Activated T-cell treated with anti-CD3 and anti-CD28 coated beads, Interleukin-2, amount 50 U/mL, for 24 hours (primary cell): Measurements from ENCODE around the gene TPST2.
"Not testable (repeated sequence)": the region's sequence is repeated elsewhere in the genome, so short reads cannot be mapped to it uniquely, and the experiment has no call there.

Experiments
- DNase-seq: peaks from one replicate; pipeline ENCODE4 v3.0.0-alpha.2; 2020
- H3K27ac Mint-ChIP-seq: 2 replicates; pipeline ENCODE4 v1.8.0; 2020; ENCODE audit warnings: mild to moderate bottlenecking, mixed read lengths
- H3K27me3 Mint-ChIP-seq: 2 replicates; pipeline ENCODE4 v1.8.0; 2020; ENCODE audit warnings: mixed read lengths
- H3K36me3 Mint-ChIP-seq: 2 replicates; pipeline ENCODE4 v1.8.0; 2020; ENCODE audit warnings: low read depth, mixed read lengths
- H3K4me1 Mint-ChIP-seq: 2 replicates; pipeline ENCODE4 v1.8.0; 2020; ENCODE audit warnings: low read depth, mixed read lengths
- H3K4me3 Mint-ChIP-seq: 2 replicates; pipeline ENCODE4 v1.8.0; 2020; ENCODE audit warnings: mild to moderate bottlenecking, moderate library complexity, mixed read lengths
- H3K9me3 Mint-ChIP-seq: 2 replicates; pipeline ENCODE4 v1.8.0; 2020; ENCODE audit warnings: mixed read lengths

TPST2 gene

GRCh38 chr22:26529345-26529744 is 60.6 kb downstream of the TPST2 start:
- DNase-seq, result no peak
- Mint-ChIP-seq H3K27ac (no peak overlapping the region), H3K4me3 (no peak overlapping the region), H3K9me3 (no peaks in the 10 kb centered on the region), H3K27me3 (no peaks in the 10 kb centered on the region), H3K36me3 (peaks cover 86% of the 10 kb centered on the region), H3K4me1 (peaks cover 15% of the 10 kb centered on the region)

GRCh38 chr22:26528518-26528917 is 61.4 kb downstream of the TPST2 start:
- H3K4me3 Mint-ChIP-seq, DNase-seq, H3K27ac Mint-ChIP-seq, H3K27me3 Mint-ChIP-seq, H3K9me3 Mint-ChIP-seq: not testable (repeated sequence)
- H3K4me1 Mint-ChIP-seq, result peaks cover 11% of the 10 kb centered on the region
- H3K36me3 Mint-ChIP-seq, result peaks cover 90% of the 10 kb centered on the region

- Mint-ChIP-seq H3K27ac (peak overlapping the region; percentile 31), H3K27me3 (no peaks in the 10 kb centered on the region), H3K36me3 (peaks cover 86% of the 10 kb centered on the region), H3K9me3 (no peaks in the 10 kb centered on the region), H3K4me1 (peaks cover 6% of the 10 kb centered on the region), H3K4me3 (no peak overlapping the region)
- no peak for DNase-seq
These were observed 62.1 kb downstream of the TPST2 start for GRCh38 chr22:26527574-26528465.

- Mint-ChIP-seq H3K9me3 (no peaks in the 10 kb centered on the region), H3K4me1 (no peaks in the 10 kb centered on the region), H3K27me3 (no peaks in the 10 kb centered on the region), H3K4me3 (no peak overlapping the region), H3K27ac (peak overlapping the region; percentile 40), H3K36me3 (peaks cover 82% of the 10 kb centered on the region)
- no peak for DNase-seq
These were observed 62.8 kb downstream of the TPST2 start for GRCh38 chr22:26527167-26527566.

GRCh38 chr22:26525946-26526564 is 63.9 kb downstream of the TPST2 start:
- no peaks in the 10 kb centered on the region for H3K4me1 Mint-ChIP-seq
- H3K27ac Mint-ChIP-seq, result no peak overlapping the region
- peaks cover 71% of the 10 kb centered on the region for H3K36me3 Mint-ChIP-seq
- no peak for DNase-seq
- no peaks in the 10 kb centered on the region for H3K9me3 Mint-ChIP-seq
- H3K4me3 Mint-ChIP-seq, result no peak overlapping the region
- H3K27me3 Mint-ChIP-seq, result no peaks in the 10 kb centered on the region

GRCh38 chr22:26524870-26525269 is 65.1 kb downstream of the TPST2 start:
- no peak for DNase-seq
- Mint-ChIP-seq H3K27me3 (no peaks in the 10 kb centered on the region), H3K36me3 (peaks cover 62% of the 10 kb centered on the region), H3K27ac (peak overlapping the region; percentile 44), H3K4me3 (no peak overlapping the region), H3K9me3 (no peaks in the 10 kb centered on the region), H3K4me1 (no peaks in the 10 kb centered on the region)

- Mint-ChIP-seq H3K27ac (no peak overlapping the region), H3K9me3 (no peaks in the 10 kb centered on the region), H3K4me3 (no peak overlapping the region), H3K36me3 (peaks cover 42% of the 10 kb centered on the region), H3K4me1 (no peaks in the 10 kb centered on the region), H3K27me3 (no peaks in the 10 kb centered on the region)
- DNase-seq, result no peak
These were observed 67.3 kb downstream of the TPST2 start for GRCh38 chr22:26522592-26522991.

GRCh38 chr22:26522012-26522411 is 67.9 kb downstream of the TPST2 start:
- no peaks in the 10 kb centered on the region for H3K9me3 Mint-ChIP-seq
- no peaks in the 10 kb centered on the region for H3K27me3 Mint-ChIP-seq
- H3K4me1 Mint-ChIP-seq, result no peaks in the 10 kb centered on the region
- peaks cover 36% of the 10 kb centered on the region for H3K36me3 Mint-ChIP-seq
- DNase-seq, result no peak
- no peak overlapping the region for H3K27ac Mint-ChIP-seq
- no peak overlapping the region for H3K4me3 Mint-ChIP-seq

- Mint-ChIP-seq H3K27ac (no peak overlapping the region), H3K36me3 (peaks cover 4% of the 10 kb centered on the region), H3K9me3 (no peaks in the 10 kb centered on the region)
These were observed 72.5 kb downstream of the TPST2 start for GRCh38 chr22:26517429-26517828.

GRCh38 chr22:26516503-26516902 is 73.4 kb downstream of the TPST2 start:
- Mint-ChIP-seq H3K27me3 (no peaks in the 10 kb centered on the region), H3K27ac (no peak overlapping the region), H3K4me3 (no peak overlapping the region), H3K4me1 (peaks cover 17% of the 10 kb centered on the region), H3K9me3 (no peaks in the 10 kb centered on the region), H3K36me3 (peaks cover 13% of the 10 kb centered on the region)
- no peak for DNase-seq

More at GRCh38 chr22:26517429-26517828, 72.5 kb downstream of the TPST2 start:
- Mint-ChIP-seq H3K4me1 (peaks cover 14% of the 10 kb centered on the region), H3K4me3 (no peak overlapping the region), H3K27me3 (no peaks in the 10 kb centered on the region)
- DNase-seq, result no peak

- H3K4me1 Mint-ChIP-seq, result peaks cover 23% of the 10 kb centered on the region
- no peaks in the 10 kb centered on the region for H3K9me3 Mint-ChIP-seq
- H3K27me3 Mint-ChIP-seq, result no peaks in the 10 kb centered on the region
- H3K4me3 Mint-ChIP-seq, result no peak overlapping the region
- H3K27ac Mint-ChIP-seq, result no peak overlapping the region
- H3K36me3 Mint-ChIP-seq, result peaks cover 18% of the 10 kb centered on the region
- no peak for DNase-seq
These were observed 74.0 kb downstream of the TPST2 start for GRCh38 chr22:26515931-26516330.

- peak overlapping the region; percentile 100 for H3K4me3 Mint-ChIP-seq
- no peak overlapping the region for H3K27ac Mint-ChIP-seq
- H3K9me3 Mint-ChIP-seq, result no peaks in the 10 kb centered on the region
- peaks cover 30% of the 10 kb centered on the region for H3K36me3 Mint-ChIP-seq
- H3K27me3 Mint-ChIP-seq, result no peaks in the 10 kb centered on the region
- no peak for DNase-seq
- H3K4me1 Mint-ChIP-seq, result peaks cover 32% of the 10 kb centered on the region
These were observed 75.3 kb downstream of the TPST2 start for GRCh38 chr22:26514419-26515161.

- Mint-ChIP-seq H3K27ac (peak overlapping the region; percentile 98), H3K4me1 (peaks cover 35% of the 10 kb centered on the region), H3K9me3 (no peaks in the 10 kb centered on the region), H3K27me3 (no peaks in the 10 kb centered on the region), H3K36me3 (peaks cover 38% of the 10 kb centered on the region), H3K4me3 (peak overlapping the region; percentile 100)
- no peak for DNase-seq
These were observed 76.1 kb downstream of the TPST2 start for GRCh38 chr22:26513838-26514237.

GRCh38 chr22:26512149-26512793 is 77.7 kb downstream of the TPST2 start, which contains the start of gene TFIP11:
TSS of gene TFIP11 (minus strand) at chr22:26512473. CDS start at chr22:26510272, 2,201 bp downstream.
- peak; percentile 96 for DNase-seq
- Mint-ChIP-seq H3K4me3 (peak within 1 kb of the TSS; percentile 100), H3K27ac (peak within 1 kb of the TSS; percentile 98), H3K36me3 (peaks cover 52% of the 10 kb centered on the region), H3K27me3 (no peaks in the 10 kb centered on the region), H3K9me3 (no peaks in the 10 kb centered on the region), H3K4me1 (peaks cover 35% of the 10 kb centered on the region)
